Measurements from ENCODE around the gene CFAP77. TPM values are rescaled to one million over a fixed set of nuclear protein-coding genes. Genes with fewer than 3 reads are reported as not detected.

The CFAP77 gene
- total and polyA plus RNA-seq, 2 of the 8 experiments (the other 6 are each of a cell fraction or from before 2014, with no cell fraction given) = 0.63 to 0.97 TPM

GRCh38 chr9:132434881-132435280 lies 24.9 kb downstream of the CFAP77 start (continued):
- no peak for TF ChIP-seq EZH2 (IDR thresholded peaks at IDR 0.05; ENCODE audit: low read depth, low read length, severe bottlenecking)

All from H1 (cell line).